IMR-90 (cell line): Measurements from ENCODE around the gene KRT38.

Source experiments
- MXI1 ChIP-seq: IDR thresholded peaks from 2 replicates; pipeline ENCODE4 v1.6.1; 2012; ENCODE audit warnings: low read depth, mild to moderate bottlenecking, low read length, moderate library complexity, borderline replicate concordance
- RCOR1 ChIP-seq: IDR thresholded peaks from 2 replicates; pipeline ENCODE4 v1.6.1; 2012; ENCODE audit warnings: mild to moderate bottlenecking, low read length, improper control_type of control experiment; ENCODE audit not compliant: insufficient replicate concordance
- TF ChIP-seq, protein P1 (sequence below): conservative IDR thresholded peaks from 2 replicates; pipeline ENCODE4 v1.5.1; 2012; ENCODE audit warnings: mild to moderate bottlenecking, low read depth, low read length, improper control_type of control experiment

DNA sequence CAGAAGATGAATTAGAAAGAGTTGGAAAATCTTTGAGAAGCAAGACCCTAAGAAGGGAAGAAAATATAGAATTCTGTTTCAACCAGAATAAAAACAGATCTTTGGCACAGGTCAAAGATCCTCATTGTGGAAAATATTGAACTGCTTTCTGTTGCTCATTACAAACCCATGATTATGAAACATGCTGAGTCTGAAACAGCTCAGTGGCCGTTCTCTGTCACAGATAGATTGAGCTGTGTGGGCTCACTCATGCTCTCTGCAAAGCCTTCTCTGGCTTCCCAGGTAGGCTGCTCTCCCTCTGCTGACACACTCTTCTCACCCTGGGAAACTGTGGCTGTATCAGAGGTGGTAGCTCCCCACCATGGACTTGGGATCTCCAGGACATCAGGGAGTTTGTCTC is 3.4 kb upstream of the KRT38 start:
- no peak for TF ChIP-seq RCOR1
- TF ChIP-seq, protein P1, sequence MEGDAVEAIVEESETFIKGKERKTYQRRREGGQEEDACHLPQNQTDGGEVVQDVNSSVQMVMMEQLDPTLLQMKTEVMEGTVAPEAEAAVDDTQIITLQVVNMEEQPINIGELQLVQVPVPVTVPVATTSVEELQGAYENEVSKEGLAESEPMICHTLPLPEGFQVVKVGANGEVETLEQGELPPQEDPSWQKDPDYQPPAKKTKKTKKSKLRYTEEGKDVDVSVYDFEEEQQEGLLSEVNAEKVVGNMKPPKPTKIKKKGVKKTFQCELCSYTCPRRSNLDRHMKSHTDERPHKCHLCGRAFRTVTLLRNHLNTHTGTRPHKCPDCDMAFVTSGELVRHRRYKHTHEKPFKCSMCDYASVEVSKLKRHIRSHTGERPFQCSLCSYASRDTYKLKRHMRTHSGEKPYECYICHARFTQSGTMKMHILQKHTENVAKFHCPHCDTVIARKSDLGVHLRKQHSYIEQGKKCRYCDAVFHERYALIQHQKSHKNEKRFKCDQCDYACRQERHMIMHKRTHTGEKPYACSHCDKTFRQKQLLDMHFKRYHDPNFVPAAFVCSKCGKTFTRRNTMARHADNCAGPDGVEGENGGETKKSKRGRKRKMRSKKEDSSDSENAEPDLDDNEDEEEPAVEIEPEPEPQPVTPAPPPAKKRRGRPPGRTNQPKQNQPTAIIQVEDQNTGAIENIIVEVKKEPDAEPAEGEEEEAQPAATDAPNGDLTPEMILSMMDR = no peak
- TF ChIP-seq MXI1 = no peak
